Upper lobe of left lung (tissue), 4 donors: Measurements from ENCODE around the gene SLC16A9.

Source experiments
- CTCF ChIP-seq, 6 experiments: fragments of 450-650 bp in 4 of 6; fragments of 200-600 bp in 2 of 6; sonication (generic) in 2 of 6; IDR thresholded peaks; one replicate each; pipeline ENCODE4 v1.5.1; 2016 to 2019; ENCODE audit warnings: antibody characterized with exemption in 6 of 6
- EP300 ChIP-seq, 4 donors: sonication (generic); formaldehyde crosslinking; IDR thresholded peaks; one replicate each; pipeline ENCODE4 v1.5.1; 2017; ENCODE audit warnings: antibody characterized with exemption in 4 of 4, control low read depth in 2 of 4
- POLR2A ChIP-seq, 4 donors: fragments of 450-650 bp; IDR thresholded peaks; one replicate each; pipeline ENCODE4 v1.5.1; 2016 to 2017; ENCODE audit warnings: antibody characterized with exemption in 4 of 4, mild to moderate bottlenecking in 2 of 4
- POLR2AphosphoS5 ChIP-seq, 2 donors: sonication (generic); formaldehyde crosslinking; IDR thresholded peaks; one replicate each; pipeline ENCODE4 v1.5.1; 2017; ENCODE audit warnings: antibody characterized with exemption in 2 of 2

- TF ChIP-seq CTCF (IDR thresholded peaks at IDR 0.05) = no peak
- TF ChIP-seq EP300 (IDR thresholded peaks at IDR 0.05) = no peak
- TF ChIP-seq POLR2A (IDR thresholded peaks at IDR 0.05) = no peak
- no peak for TF ChIP-seq POLR2AphosphoS5 (IDR thresholded peaks at IDR 0.05)
Observed at GRCh38 chr10:59741048-59741447, 31.4 kb upstream of the SLC16A9 start.
